H1 (cell line): ENCODE results near the gene NSUN7. TPM values are rescaled to one million over a fixed set of nuclear protein-coding genes. Genes with fewer than 3 reads are reported as not detected.

ENCODE experiments used
- CTCF ChIA-PET: fragments of 300-600 bp; sonication (Branson Sonifier 250); formaldehyde crosslinking; loops from one replicate; lab custom pipeline; 2021; ENCODE audit not compliant: partially characterized antibody; lab: Charles Lee
- POLR2A ChIA-PET: fragments of 300-600 bp; sonication (Branson Sonifier 250); formaldehyde crosslinking; loops from one replicate; lab custom pipeline; 2021; ENCODE audit warnings: inconsistent platforms; ENCODE audit not compliant: partially characterized antibody; lab: Charles Lee
- DNase-seq, 2 experiments: peaks; one replicate each; pipeline versions ENCODE4 v3.0.0 to v3.0.0-alpha.2; 2010 to 2022; ENCODE audit warnings: low spot score in 2 of 2, low read depth in 1 of 2, mixed read lengths in 1 of 2
- FAIRE-seq: peaks from 2 replicates; lab custom pipeline; 2011; peaks lifted over from hg19 to GRCh38; lab: Jason Lieb, UNC
- H2AFZ ChIP-seq: 2 replicates; pipeline ENCODE4 v1.8.1; 2012; ENCODE audit warnings: low read length, inconsistent platforms
- H2AK5ac ChIP-seq: 2 replicates; pipeline ENCODE4 v1.6.1; 2013; ENCODE audit warnings: low read depth, low read length
- H2BK120ac ChIP-seq: replicated peaks from 2 replicates; pipeline ENCODE3; 2013; ENCODE audit warnings: low read depth, low read length, inconsistent platforms
- H2BK12ac ChIP-seq: 2 replicates; pipeline ENCODE4 v1.6.1; 2013; ENCODE audit warnings: low read depth, low read length
- H2BK15ac ChIP-seq: 2 replicates; pipeline ENCODE4 v1.6.1; 2013; ENCODE audit warnings: low read length
- H2BK20ac ChIP-seq: 2 replicates; pipeline ENCODE4 v1.6.1; 2013; ENCODE audit warnings: low read length
- H2BK5ac ChIP-seq: 2 replicates; pipeline ENCODE4 v1.6.1; 2013; ENCODE audit warnings: low read depth, low read length
- H3K14ac ChIP-seq: 2 replicates; pipeline ENCODE4 v1.6.1; 2013; ENCODE audit warnings: inconsistent platforms; ENCODE audit not compliant: insufficient read length
- H3K18ac ChIP-seq: 2 replicates; pipeline ENCODE4 v1.6.1; 2013; ENCODE audit warnings: low read length; ENCODE audit errors: extremely low read depth
- H3K23ac ChIP-seq: 2 replicates; pipeline ENCODE4 v1.6.1; 2013; ENCODE audit warnings: inconsistent platforms; ENCODE audit not compliant: insufficient read length
- H3K23me2 ChIP-seq: 2 replicates; pipeline ENCODE4 v1.6.1; 2013; ENCODE audit warnings: low read depth, low read length
- H3K27ac ChIP-seq: 2 replicates; pipeline ENCODE4 v1.6.1; 2011; ENCODE audit warnings: low read depth, low read length, inconsistent platforms
- H3K27me3 ChIP-seq, 4 experiments: replicated peaks in 1 of 4; 1 replicate in 1 of 4; 2 replicates in 3 of 4; pipeline versions ENCODE4 v1.6.1 to v1.8.1; 2011 to 2013; ENCODE audit warnings: low read length in 3 of 4, mild to moderate bottlenecking in 3 of 4, inconsistent platforms in 2 of 4, mixed read lengths in 2 of 4, moderate library complexity in 1 of 4; ENCODE audit not compliant: control insufficient read depth in 3 of 4, insufficient read depth in 3 of 4; ENCODE audit errors: extremely low read depth in 1 of 4
- H3K36me3 ChIP-seq, 4 experiments: 2 replicates each; pipeline versions ENCODE4 v1.6.1 to v1.8.1; 2011 to 2013; ENCODE audit warnings: mild to moderate bottlenecking in 4 of 4, low read length in 3 of 4, moderate library complexity in 2 of 4, control low read depth in 1 of 4, inconsistent platforms in 1 of 4; ENCODE audit not compliant: insufficient read depth in 4 of 4, control insufficient read depth in 2 of 4
- H3K4ac ChIP-seq: replicated peaks from 2 replicates; pipeline ENCODE3; 2013; ENCODE audit warnings: low read length, low read depth, mixed read lengths, inconsistent platforms; ENCODE audit not compliant: insufficient read length
- H3K4me1 ChIP-seq, 4 experiments: replicated peaks in 1 of 4; 1 replicate in 1 of 4; 2 replicates in 3 of 4; pipeline versions ENCODE4 v1.6.1 to v1.8.1; 2011 to 2013; ENCODE audit warnings: low read length in 3 of 4, inconsistent platforms in 2 of 4, mixed read lengths in 1 of 4; ENCODE audit not compliant: insufficient read depth in 4 of 4, control insufficient read depth in 3 of 4
- H3K4me2 ChIP-seq, 2 experiments: 2 replicates each; pipeline versions ENCODE4 v1.6.1 to v1.8.1; 2011 to 2013; ENCODE audit warnings: low read depth in 2 of 2, low read length in 2 of 2, control low read depth in 1 of 2, inconsistent platforms in 1 of 2, mild to moderate bottlenecking in 1 of 2; ENCODE audit not compliant: insufficient read depth in 1 of 2
- H3K4me3 ChIP-seq, 4 experiments: fragments of 200-600, 300-600 bp in 1 of 4; sonication (generic), shearing (Covaris generic), sonication (Bioruptor Twin) in 1 of 4; 2 replicates each; pipeline versions ENCODE4 v1.5.1 to v1.8.1; 2011 to 2016; ENCODE audit warnings: low read length in 4 of 4, low read depth in 3 of 4, control low read depth in 2 of 4, inconsistent platforms in 2 of 4, mild to moderate bottlenecking in 2 of 4, mixed read lengths in 1 of 4, moderate library complexity in 1 of 4; ENCODE audit not compliant: insufficient read depth in 2 of 4; ENCODE audit errors: extremely low read depth in 1 of 4
- H3K56ac ChIP-seq: replicated peaks from 2 replicates; pipeline ENCODE3; 2013; ENCODE audit warnings: low read depth, mild to moderate bottlenecking, mixed read lengths, low read length, inconsistent platforms; ENCODE audit not compliant: insufficient read length
- H3K79me1 ChIP-seq: 2 replicates; pipeline ENCODE4 v1.6.1; 2013; ENCODE audit warnings: low read depth, low read length, control low read depth
- H3K79me2 ChIP-seq, 2 experiments: 2 replicates each; pipeline versions ENCODE4 v1.6.1 to v1.8.1; 2012 to 2013; ENCODE audit warnings: low read length in 2 of 2, mild to moderate bottlenecking in 2 of 2, inconsistent platforms in 1 of 2; ENCODE audit not compliant: insufficient read depth in 2 of 2, control insufficient read depth in 1 of 2
- H3K9ac ChIP-seq, 4 experiments: replicated peaks in 1 of 4; 1 replicate in 1 of 4; 2 replicates in 3 of 4; pipeline versions ENCODE4 v1.6.1 to v1.8.1; 2011 to 2013; ENCODE audit warnings: low read depth in 3 of 4, low read length in 3 of 4, control low read depth in 2 of 4, mild to moderate bottlenecking in 2 of 4, moderate library complexity in 2 of 4, inconsistent platforms in 1 of 4; ENCODE audit errors: extremely low read depth in 1 of 4
- H3K9me3 ChIP-seq, 2 experiments: 2 replicates each; pipeline versions ENCODE4 v1.6.1 to v1.8.1; 2012 to 2013; ENCODE audit warnings: mild to moderate bottlenecking in 2 of 2, moderate library complexity in 2 of 2, control low read depth in 1 of 2, inconsistent platforms in 1 of 2, low read depth in 1 of 2, low read length in 1 of 2, mixed read lengths in 1 of 2; ENCODE audit not compliant: insufficient read depth in 2 of 2
- H4K20me1 ChIP-seq, 2 experiments: replicated peaks in 1 of 2; 2 replicates each; pipeline versions ENCODE3 to v1.8.1; 2011 to 2013; ENCODE audit warnings: inconsistent platforms in 2 of 2, low read length in 2 of 2, mild to moderate bottlenecking in 1 of 2; ENCODE audit not compliant: insufficient read depth in 2 of 2, control insufficient read depth in 1 of 2
- H4K5ac ChIP-seq: 2 replicates; pipeline ENCODE4 v1.6.1; 2013; ENCODE audit warnings: low read length, low read depth, mixed read lengths, inconsistent platforms; ENCODE audit not compliant: insufficient read length
- H4K8ac ChIP-seq: 2 replicates; pipeline ENCODE4 v1.8.0; 2013; ENCODE audit warnings: mild to moderate bottlenecking, moderate library complexity, low read length, inconsistent platforms; ENCODE audit not compliant: insufficient read depth; ENCODE audit errors: extremely low read depth
- H4K91ac ChIP-seq: replicated peaks from 2 replicates; pipeline ENCODE3; 2013; ENCODE audit warnings: low read length, mixed read lengths, inconsistent platforms; ENCODE audit not compliant: insufficient read length
- BACH1 ChIP-seq: IDR thresholded peaks from 2 replicates; pipeline ENCODE4 v1.6.1; 2012; ENCODE audit warnings: low read length, improper control_type of control experiment
- CHD2 ChIP-seq: IDR thresholded peaks from 2 replicates; pipeline ENCODE4 v1.6.1; 2012; ENCODE audit warnings: low read length, improper control_type of control experiment
- GABPA ChIP-seq: IDR thresholded peaks from 2 replicates; pipeline ENCODE4 v1.6.1; 2011; ENCODE audit warnings: mild to moderate bottlenecking, low read length, moderate library complexity, borderline replicate concordance; ENCODE audit not compliant: insufficient read depth
- HDAC2 ChIP-seq, 2 experiments: fragments of 300-600 bp in 1 of 2; sonication (generic) in 1 of 2; IDR thresholded peaks; 2 replicates each; pipeline ENCODE4 v1.6.1; 2011 to 2012; ENCODE audit warnings: low read depth in 2 of 2, low read length in 2 of 2, mild to moderate bottlenecking in 2 of 2, moderate library complexity in 2 of 2, borderline replicate concordance in 1 of 2, inconsistent platforms in 1 of 2
- HDAC6 ChIP-seq: IDR thresholded peaks from one replicate; pipeline ENCODE4 v1.7.1; 2012; ENCODE audit warnings: low read depth, mild to moderate bottlenecking, inconsistent platforms, low read length, moderate library complexity
- KDM4A ChIP-seq: IDR thresholded peaks from one replicate; pipeline ENCODE4 v1.7.1; 2012; ENCODE audit warnings: low read depth, mild to moderate bottlenecking, moderate library complexity, low read length, inconsistent platforms; ENCODE audit not compliant: severe bottlenecking
- NANOG ChIP-seq: IDR thresholded peaks from 2 replicates; pipeline ENCODE4 v1.6.1; 2011; ENCODE audit warnings: low read length, low read depth, mild to moderate bottlenecking, inconsistent platforms; ENCODE audit not compliant: insufficient read depth, poor library complexity, severe bottlenecking
- RBBP5 ChIP-seq: IDR thresholded peaks from 2 replicates; pipeline ENCODE4 v1.7.1; 2012; ENCODE audit warnings: low read depth, mild to moderate bottlenecking, inconsistent platforms, low read length, moderate library complexity, borderline replicate concordance
- SAP30 ChIP-seq: fragments of 300-600 bp; sonication (generic); IDR thresholded peaks from 2 replicates; pipeline ENCODE4 v1.7.1; 2012; ENCODE audit warnings: low read length, moderate library complexity, mild to moderate bottlenecking, inconsistent platforms; ENCODE audit not compliant: insufficient read depth, insufficient replicate concordance
- TEAD4 ChIP-seq: IDR thresholded peaks from 2 replicates; pipeline ENCODE4 v1.6.1; 2012; ENCODE audit warnings: low read depth, low read length, inconsistent platforms, mixed read lengths
- USF2 ChIP-seq: IDR thresholded peaks from 2 replicates; pipeline ENCODE4 v1.6.1; 2011; ENCODE audit warnings: low read length, improper control_type of control experiment
- WGBS, 2 experiments: shearing (Covaris generic) in 1 of 2; methylation state at CpG; one replicate each; pipeline versions ENCODE4 v1.1.6 to v1.1.7; 2013 to 2015; ENCODE audit warnings: low lambda C conversion rate in 2 of 2, mixed read lengths in 2 of 2, inconsistent platforms in 1 of 2, low coverage in 1 of 2, missing lambda C conversion rate in 1 of 2; ENCODE audit not compliant: insufficient replicate concordance in 2 of 2, insufficient coverage in 1 of 2, insufficient read length in 1 of 2; ENCODE audit errors: extremely low coverage in 1 of 2, missing lambda C conversion rate in 1 of 2; 5-methylcytosine and 5-hydroxymethylcytosine counted together
- polyA plus RNA-seq, 7 experiments: library from polyadenylated mRNA; depleted of rRNA in 3 of 7; stranded (reverse) in 5 of 7; unstranded in 2 of 7; fragments of >200 nt in 5 of 7; fragments of 200-250 nt in 2 of 7; gene quantifications; 1 replicate in 5 of 7; 2 replicates in 1 of 7; 4 replicates in 1 of 7; pipeline versions ENCODE4 v1.2.1 to v1.2.3, GENCODE V29; 2011 to 2013; ENCODE audit warnings: missing spikeins in 2 of 7, mixed read lengths in 2 of 7
- total RNA-seq: library from RNA; stranded (reverse); fragmentation: NEBNext Ultra II Directional; extraction: Animal tissue kit (Norgen Biotek cat#: 25700); gene quantifications from 2 replicates; pipeline ENCODE4 v1.2.1, GENCODE V29; 2021

Gene NSUN7
- total and polyA plus RNA-seq, 2 of the 8 experiments (the other 6 are each of a cell fraction or from before 2014, with no cell fraction given) = 8.8 to 24.4 TPM

- no peak overlapping the region for H2BK5ac ChIP-seq
- H3K79me1 ChIP-seq = no peaks in the 10 kb centered on the region
- H3K23me2 ChIP-seq = no peaks in the 10 kb centered on the region
- no peak overlapping the region for H4K8ac ChIP-seq
- DNase-seq (no peak), FAIRE-seq (no peak)
- no peaks in the 10 kb centered on the region for H3K36me3 ChIP-seq
- peaks cover 0 to 4% (median 0%) of the 10 kb centered on the region in 4 experiments; a peak in 1 of 7 replicates for H3K4me1 ChIP-seq
- H3K18ac ChIP-seq = no peak overlapping the region
- no peak overlapping the region for H4K91ac ChIP-seq
- POLR2A ChIA-PET = no interaction called here
- no peak overlapping the region for H2AFZ ChIP-seq
- H4K20me1 ChIP-seq = no peaks in the 10 kb centered on the region
- H2BK12ac ChIP-seq = no peak overlapping the region
- no peak overlapping the region for H3K27ac ChIP-seq
- H3K9me3 ChIP-seq = no peaks in the 10 kb centered on the region
- no peak overlapping the region for H3K9ac ChIP-seq
- 89% methylated on average over 5 of the region's 5 CpGs; no CpG with 5 or more reads in 1 of the 2 experiments for WGBS, 2 experiments
- H2BK120ac ChIP-seq = no peak overlapping the region
- no peak overlapping the region for H3K4me2 ChIP-seq
- no peaks in the 10 kb centered on the region for H3K27me3 ChIP-seq
- H2BK20ac ChIP-seq = no peak overlapping the region
- no peak overlapping the region for H3K56ac ChIP-seq
- H3K14ac ChIP-seq = no peak overlapping the region
- no peak overlapping the region for H3K4me3 ChIP-seq
- no peak overlapping the region for H2BK15ac ChIP-seq
- no peak overlapping the region for H2AK5ac ChIP-seq
- CTCF ChIA-PET = no interaction called here
- no peak overlapping the region for H4K5ac ChIP-seq
- H3K79me2 ChIP-seq = no peaks in the 10 kb centered on the region
- H3K4ac ChIP-seq = no peak overlapping the region
- no peak for TF ChIP-seq HDAC2 (IDR thresholded peaks at IDR 0.05; ENCODE audit: borderline replicate concordance in 1 of 2, low read depth in 2 of 2, low read length in 2 of 2)
- no peak for TF ChIP-seq BACH1
- TF ChIP-seq TEAD4 = no peak
- TF ChIP-seq USF2 = no peak
- TF ChIP-seq SAP30 = no peak
- no peak for TF ChIP-seq GABPA
- TF ChIP-seq NANOG = no peak
- no peak for TF ChIP-seq CHD2
- no peak for TF ChIP-seq KDM4A
- no peak for TF ChIP-seq RBBP5
- TF ChIP-seq HDAC6 = no peak
- H3K23ac ChIP-seq = no peak overlapping the region
These were observed 39.1 kb upstream of the NSUN7 start for GRCh38 chr4:40710484-40711254.
